Measurements from ENCODE around the gene IL27RA. TPM values are rescaled to one million over a fixed set of nuclear protein-coding genes. Genes with fewer than 3 reads are reported as not detected.

The IL27RA gene
- total and polyA plus RNA-seq, 2 experiments from 2014 or later: 7.7 to 11.4 TPM

DNA sequence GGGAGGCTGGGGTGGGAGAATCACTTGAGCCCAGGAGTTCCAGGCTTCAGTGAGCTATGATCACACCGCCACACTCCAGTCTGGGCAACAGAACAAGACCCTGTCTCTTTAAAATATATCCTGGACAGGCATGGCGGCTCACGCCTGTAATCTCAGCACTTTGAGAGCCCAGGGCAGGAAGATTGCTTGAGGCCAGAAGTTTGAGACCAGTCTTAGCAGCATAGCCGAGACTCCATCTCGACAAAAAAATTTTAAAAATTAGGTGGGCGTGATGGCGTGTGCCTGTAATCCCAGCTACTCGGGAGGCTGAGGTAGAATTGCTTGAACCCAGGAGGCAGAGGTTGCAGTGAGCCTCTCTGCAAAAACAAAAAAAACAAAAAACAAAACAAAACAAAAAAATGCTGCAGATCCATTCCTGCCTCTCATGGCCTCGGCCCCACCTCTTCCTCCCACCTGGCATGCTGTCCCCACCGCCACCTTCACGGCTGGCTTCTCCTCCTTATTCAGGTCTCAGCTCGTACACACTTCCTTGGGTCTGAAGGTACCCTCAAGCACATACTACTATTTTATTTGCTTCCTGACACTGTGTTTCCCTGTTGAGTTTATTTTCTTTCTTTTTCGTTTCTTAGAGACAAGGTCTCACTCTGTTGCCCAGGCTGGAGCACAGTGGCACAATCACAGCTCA, 30.7 kb upstream of the IL27RA start:
- peaks cover 22% of the 10 kb centered on the region for H3K4me1 Mint-ChIP-seq
- ATAC-seq (no peak), DNase-seq (ENCODE audit: low spot score) (no peak)
- Histone ChIP-seq H3K36me3 (ENCODE audit: insufficient read depth) (0 out of 2 replicates have a peak, but pooled peaks cover 6% of the 10 kb centered on the region), H3K79me2 (replicated peaks; ENCODE audit: insufficient read depth) (peaks cover 41% of the 10 kb centered on the region), H3K4me3 (no peak overlapping the region), H3K27me3 (ENCODE audit: insufficient read depth) (no peaks in the 10 kb centered on the region), H3K4me2 (no peak overlapping the region), H4K20me1 (replicated peaks; ENCODE audit: insufficient read depth) (no peaks in the 10 kb centered on the region), H3K4me1 (ENCODE audit: insufficient read depth) (peaks cover 16% of the 10 kb centered on the region), H3F3A (replicated peaks; ENCODE audit: low read depth) (peaks cover 9% of the 10 kb centered on the region; the same call in 1 of the 2 replicates), H3K27ac (ENCODE audit: low read depth) (no peak overlapping the region), H3K9me2 (ENCODE audit: insufficient read depth) (no peaks in the 10 kb centered on the region), H2AFZ (no peak overlapping the region)
- H3K4me3 Mint-ChIP-seq: no peak overlapping the region
- H3K27me3 Mint-ChIP-seq (ENCODE audit: insufficient read depth, low read depth, poor library complexity): peaks cover 8% of the 10 kb centered on the region
- TF ChIP-seq EZH2 (IDR thresholded peaks at IDR 0.05; ENCODE audit: low read depth, unreplicated experiment) (no peak), NANOG (IDR thresholded peaks at IDR 0.05; ENCODE audit: borderline replicate concordance) (no peak), ZNF114 (CRISPR knock-in tag; IDR thresholded peaks at IDR 0.05) (no peak), STAT1 (IDR thresholded peaks at IDR 0.05; ENCODE audit: unreplicated experiment) (no peak), ZNF331 (CRISPR knock-in tag; IDR thresholded peaks at IDR 0.05; ENCODE audit: low read depth) (no peak), JUNB (IDR thresholded peaks at IDR 0.05; ENCODE audit: unreplicated experiment) (no peak), EZH2phosphoT487 (IDR thresholded peaks at IDR 0.05; ENCODE audit: unreplicated experiment) (no peak), POLR2AphosphoS5 (IDR thresholded peaks at IDR 0.05; ENCODE audit: low read depth) (no peak)
- TF ChIP-seq, protein P1, sequence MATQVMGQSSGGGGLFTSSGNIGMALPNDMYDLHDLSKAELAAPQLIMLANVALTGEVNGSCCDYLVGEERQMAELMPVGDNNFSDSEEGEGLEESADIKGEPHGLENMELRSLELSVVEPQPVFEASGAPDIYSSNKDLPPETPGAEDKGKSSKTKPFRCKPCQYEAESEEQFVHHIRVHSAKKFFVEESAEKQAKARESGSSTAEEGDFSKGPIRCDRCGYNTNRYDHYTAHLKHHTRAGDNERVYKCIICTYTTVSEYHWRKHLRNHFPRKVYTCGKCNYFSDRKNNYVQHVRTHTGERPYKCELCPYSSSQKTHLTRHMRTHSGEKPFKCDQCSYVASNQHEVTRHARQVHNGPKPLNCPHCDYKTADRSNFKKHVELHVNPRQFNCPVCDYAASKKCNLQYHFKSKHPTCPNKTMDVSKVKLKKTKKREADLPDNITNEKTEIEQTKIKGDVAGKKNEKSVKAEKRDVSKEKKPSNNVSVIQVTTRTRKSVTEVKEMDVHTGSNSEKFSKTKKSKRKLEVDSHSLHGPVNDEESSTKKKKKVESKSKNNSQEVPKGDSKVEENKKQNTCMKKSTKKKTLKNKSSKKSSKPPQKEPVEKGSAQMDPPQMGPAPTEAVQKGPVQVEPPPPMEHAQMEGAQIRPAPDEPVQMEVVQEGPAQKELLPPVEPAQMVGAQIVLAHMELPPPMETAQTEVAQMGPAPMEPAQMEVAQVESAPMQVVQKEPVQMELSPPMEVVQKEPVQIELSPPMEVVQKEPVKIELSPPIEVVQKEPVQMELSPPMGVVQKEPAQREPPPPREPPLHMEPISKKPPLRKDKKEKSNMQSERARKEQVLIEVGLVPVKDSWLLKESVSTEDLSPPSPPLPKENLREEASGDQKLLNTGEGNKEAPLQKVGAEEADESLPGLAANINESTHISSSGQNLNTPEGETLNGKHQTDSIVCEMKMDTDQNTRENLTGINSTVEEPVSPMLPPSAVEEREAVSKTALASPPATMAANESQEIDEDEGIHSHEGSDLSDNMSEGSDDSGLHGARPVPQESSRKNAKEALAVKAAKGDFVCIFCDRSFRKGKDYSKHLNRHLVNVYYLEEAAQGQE (IDR thresholded peaks at IDR 0.05; ENCODE audit: unreplicated experiment): no peak
- TF ChIP-seq, protein P2, sequence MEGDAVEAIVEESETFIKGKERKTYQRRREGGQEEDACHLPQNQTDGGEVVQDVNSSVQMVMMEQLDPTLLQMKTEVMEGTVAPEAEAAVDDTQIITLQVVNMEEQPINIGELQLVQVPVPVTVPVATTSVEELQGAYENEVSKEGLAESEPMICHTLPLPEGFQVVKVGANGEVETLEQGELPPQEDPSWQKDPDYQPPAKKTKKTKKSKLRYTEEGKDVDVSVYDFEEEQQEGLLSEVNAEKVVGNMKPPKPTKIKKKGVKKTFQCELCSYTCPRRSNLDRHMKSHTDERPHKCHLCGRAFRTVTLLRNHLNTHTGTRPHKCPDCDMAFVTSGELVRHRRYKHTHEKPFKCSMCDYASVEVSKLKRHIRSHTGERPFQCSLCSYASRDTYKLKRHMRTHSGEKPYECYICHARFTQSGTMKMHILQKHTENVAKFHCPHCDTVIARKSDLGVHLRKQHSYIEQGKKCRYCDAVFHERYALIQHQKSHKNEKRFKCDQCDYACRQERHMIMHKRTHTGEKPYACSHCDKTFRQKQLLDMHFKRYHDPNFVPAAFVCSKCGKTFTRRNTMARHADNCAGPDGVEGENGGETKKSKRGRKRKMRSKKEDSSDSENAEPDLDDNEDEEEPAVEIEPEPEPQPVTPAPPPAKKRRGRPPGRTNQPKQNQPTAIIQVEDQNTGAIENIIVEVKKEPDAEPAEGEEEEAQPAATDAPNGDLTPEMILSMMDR (conservative IDR thresholded peaks at IDR 0.05; ENCODE audit: low read depth in 2 of 2): no peak
- TF ChIP-seq, protein P3, sequence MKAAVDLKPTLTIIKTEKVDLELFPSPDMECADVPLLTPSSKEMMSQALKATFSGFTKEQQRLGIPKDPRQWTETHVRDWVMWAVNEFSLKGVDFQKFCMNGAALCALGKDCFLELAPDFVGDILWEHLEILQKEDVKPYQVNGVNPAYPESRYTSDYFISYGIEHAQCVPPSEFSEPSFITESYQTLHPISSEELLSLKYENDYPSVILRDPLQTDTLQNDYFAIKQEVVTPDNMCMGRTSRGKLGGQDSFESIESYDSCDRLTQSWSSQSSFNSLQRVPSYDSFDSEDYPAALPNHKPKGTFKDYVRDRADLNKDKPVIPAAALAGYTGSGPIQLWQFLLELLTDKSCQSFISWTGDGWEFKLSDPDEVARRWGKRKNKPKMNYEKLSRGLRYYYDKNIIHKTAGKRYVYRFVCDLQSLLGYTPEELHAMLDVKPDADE (IDR thresholded peaks at IDR 0.05): no peak
- TF ChIP-seq, protein P4, sequence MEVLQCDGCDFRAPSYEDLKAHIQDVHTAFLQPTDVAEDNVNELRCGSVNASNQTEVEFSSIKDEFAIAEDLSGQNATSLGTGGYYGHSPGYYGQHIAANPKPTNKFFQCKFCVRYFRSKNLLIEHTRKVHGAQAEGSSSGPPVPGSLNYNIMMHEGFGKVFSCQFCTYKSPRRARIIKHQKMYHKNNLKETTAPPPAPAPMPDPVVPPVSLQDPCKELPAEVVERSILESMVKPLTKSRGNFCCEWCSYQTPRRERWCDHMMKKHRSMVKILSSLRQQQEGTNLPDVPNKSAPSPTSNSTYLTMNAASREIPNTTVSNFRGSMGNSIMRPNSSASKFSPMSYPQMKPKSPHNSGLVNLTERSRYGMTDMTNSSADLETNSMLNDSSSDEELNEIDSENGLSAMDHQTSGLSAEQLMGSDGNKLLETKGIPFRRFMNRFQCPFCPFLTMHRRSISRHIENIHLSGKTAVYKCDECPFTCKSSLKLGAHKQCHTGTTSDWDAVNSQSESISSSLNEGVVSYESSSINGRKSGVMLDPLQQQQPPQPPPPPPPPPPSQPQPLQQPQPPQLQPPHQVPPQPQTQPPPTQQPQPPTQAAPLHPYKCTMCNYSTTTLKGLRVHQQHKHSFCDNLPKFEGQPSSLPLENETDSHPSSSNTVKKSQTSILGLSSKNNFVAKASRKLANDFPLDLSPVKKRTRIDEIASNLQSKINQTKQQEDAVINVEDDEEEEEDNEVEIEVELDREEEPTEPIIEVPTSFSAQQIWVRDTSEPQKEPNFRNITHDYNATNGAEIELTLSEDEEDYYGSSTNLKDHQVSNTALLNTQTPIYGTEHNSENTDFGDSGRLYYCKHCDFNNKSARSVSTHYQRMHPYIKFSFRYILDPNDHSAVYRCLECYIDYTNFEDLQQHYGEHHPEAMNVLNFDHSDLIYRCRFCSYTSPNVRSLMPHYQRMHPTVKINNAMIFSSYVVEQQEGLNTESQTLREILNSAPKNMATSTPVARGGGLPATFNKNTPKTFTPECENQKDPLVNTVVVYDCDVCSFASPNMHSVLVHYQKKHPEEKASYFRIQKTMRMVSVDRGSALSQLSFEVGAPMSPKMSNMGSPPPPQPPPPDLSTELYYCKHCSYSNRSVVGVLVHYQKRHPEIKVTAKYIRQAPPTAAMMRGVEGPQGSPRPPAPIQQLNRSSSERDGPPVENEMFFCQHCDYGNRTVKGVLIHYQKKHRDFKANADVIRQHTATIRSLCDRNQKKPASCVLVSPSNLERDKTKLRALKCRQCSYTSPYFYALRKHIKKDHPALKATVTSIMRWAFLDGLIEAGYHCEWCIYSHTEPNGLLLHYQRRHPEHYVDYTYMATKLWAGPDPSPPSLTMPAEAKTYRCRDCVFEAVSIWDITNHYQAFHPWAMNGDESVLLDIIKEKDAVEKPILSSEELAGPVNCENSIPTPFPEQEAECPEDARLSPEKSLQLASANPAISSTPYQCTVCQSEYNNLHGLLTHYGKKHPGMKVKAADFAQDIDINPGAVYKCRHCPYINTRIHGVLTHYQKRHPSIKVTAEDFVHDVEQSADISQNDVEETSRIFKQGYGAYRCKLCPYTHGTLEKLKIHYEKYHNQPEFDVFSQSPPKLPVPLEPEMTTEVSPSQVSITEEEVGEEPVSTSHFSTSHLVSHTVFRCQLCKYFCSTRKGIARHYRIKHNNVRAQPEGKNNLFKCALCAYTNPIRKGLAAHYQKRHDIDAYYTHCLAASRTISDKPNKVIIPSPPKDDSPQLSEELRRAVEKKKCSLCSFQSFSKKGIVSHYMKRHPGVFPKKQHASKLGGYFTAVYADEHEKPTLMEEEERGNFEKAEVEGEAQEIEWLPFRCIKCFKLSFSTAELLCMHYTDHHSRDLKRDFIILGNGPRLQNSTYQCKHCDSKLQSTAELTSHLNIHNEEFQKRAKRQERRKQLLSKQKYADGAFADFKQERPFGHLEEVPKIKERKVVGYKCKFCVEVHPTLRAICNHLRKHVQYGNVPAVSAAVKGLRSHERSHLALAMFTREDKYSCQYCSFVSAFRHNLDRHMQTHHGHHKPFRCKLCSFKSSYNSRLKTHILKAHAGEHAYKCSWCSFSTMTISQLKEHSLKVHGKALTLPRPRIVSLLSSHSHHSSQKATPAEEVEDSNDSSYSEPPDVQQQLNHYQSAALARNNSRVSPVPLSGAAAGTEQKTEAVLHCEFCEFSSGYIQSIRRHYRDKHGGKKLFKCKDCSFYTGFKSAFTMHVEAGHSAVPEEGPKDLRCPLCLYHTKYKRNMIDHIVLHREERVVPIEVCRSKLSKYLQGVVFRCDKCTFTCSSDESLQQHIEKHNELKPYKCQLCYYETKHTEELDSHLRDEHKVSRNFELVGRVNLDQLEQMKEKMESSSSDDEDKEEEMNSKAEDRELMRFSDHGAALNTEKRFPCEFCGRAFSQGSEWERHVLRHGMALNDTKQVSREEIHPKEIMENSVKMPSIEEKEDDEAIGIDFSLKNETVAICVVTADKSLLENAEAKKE (CRISPR knock-in tag; IDR thresholded peaks at IDR 0.05): no peak
- H3K9me3 Mint-ChIP-seq: peaks cover 20% of the 10 kb centered on the region; the same call in 2 of the 3 replicates
- peaks cover 31% of the 10 kb centered on the region; the same call in 2 of the 3 replicates for H3K36me3 Mint-ChIP-seq (ENCODE audit: low read depth)
- no peak overlapping the region for H3K27ac Mint-ChIP-seq

All from GM23338 (cell line).